Stimulated activated CD4-positive, alpha-beta T cell treated with anti-CD3 and anti-CD28 coated beads, Interleukin-15, amount 100 ng/mL, for 24 hours (primary cell): ENCODE measurements around the gene HOXA2.

Experiments
- DNase-seq: peaks from one replicate; pipeline ENCODE4 v3.0.0-alpha.2; 2020

The HOXA2 gene

DNA sequence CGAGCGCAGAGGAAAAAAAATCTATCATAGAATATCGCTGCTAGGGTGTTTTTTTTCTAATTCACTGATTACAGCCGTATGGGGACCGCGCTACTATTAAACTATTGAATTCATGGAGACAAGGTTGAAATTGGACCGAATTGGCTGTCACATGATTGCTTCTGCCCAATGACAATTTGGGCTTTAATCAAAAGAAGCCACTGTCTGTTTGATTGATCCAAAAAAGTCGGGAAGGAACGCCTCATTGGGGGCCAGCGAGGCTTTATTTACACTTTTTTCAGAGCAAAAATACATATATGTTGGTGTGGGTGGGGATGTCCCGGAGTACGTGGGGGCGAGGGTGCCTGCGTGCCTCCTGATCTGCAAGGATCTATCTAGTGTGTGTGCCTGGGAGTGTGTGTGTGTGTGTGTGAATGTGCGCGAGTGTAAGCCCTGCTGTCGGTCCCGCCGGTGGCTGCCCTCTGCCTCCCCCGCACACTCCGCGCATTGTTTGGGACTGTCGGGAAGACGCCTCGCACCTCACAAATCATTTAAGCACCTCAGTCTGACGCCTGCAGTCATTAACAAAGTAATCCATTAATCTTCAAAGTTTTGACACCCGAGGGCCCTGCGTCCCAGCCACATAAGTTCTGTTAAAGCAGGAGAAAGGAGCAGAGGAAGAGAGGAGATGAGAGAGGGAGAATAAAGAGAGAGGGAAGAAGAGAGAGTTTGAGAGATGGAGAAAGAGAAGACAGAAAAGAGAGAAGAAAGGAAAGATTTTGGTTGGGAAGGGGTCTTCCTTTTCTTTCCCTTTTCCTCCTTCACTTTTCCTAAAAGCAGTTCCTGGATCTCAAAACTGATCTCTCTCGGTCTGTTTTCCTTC is at the start of gene HOXA2:
HOXA2 (minus strand) TSS at position 103 of the 862 bp plus-strand sequence. CDS start 183 bp downstream, outside the sequence.
- no peak for DNase-seq

DNA sequence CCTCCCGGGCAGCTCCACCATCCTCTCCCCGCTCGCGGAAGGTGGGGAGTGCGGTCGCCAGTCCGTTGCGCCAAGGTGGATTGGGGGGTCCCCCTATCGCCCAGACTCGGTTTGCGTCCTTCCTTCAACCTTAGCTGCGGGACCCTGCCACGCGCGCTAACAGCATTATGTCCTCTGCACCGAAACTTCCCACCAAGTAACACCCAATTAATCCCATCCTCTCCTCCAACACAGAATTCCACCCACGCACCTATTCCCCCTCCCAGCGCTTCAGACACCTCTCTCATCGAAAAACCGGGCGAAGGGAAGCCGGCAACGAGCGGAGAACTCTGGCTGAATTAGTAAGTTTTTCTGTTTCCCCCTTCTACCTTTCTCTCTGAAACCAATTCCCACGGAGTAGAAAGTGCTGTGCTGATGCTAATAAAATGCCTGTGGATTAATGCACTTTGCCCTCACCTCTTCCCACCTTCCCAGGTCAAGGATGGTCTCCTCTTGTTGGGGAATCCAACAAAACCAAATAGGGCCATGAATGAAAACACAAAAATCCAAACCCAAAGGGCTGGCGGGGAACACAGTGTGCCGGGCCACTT is 49.0 kb upstream of the HOXA2 start:
- DNase-seq, result no peak

DNA sequence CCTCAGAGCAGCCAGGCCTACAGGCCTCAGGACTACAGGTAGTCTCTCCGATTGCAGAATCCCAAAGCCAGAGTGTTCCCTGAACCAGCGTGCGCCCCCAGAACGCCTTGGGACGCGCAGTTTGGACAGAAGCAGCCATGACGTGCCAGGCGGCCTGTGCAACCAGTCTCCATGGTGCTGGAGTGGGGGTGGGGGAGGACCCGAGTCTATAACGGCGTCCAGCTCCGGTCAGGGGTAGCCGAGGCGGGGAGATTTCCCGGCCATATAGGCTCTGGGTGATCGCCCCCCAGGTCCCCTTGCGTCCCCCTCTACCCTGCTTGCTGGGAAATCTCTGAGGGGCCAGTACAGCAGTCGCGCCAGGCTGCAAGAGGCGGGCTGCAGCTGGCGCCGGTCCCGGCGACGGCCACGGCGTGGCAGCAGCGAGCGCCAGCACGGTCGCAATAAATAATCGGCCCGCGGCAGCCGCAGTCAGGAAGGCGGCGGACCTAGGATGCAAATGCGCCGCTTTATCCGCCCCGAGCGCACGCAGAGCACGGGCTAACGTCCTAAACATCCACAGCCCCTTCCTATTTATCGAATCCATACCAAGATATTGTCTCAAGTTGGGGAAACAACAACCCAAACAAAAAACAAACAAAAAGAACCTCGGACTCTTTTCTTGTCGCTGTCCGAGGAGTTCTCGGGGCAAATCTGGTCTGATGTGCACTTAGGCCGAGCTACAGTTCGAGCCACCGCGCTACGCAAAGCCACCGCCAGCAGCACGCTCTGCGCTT is 48.3 kb upstream of the HOXA2 start:
- peak; percentile 78 for DNase-seq

DNA sequence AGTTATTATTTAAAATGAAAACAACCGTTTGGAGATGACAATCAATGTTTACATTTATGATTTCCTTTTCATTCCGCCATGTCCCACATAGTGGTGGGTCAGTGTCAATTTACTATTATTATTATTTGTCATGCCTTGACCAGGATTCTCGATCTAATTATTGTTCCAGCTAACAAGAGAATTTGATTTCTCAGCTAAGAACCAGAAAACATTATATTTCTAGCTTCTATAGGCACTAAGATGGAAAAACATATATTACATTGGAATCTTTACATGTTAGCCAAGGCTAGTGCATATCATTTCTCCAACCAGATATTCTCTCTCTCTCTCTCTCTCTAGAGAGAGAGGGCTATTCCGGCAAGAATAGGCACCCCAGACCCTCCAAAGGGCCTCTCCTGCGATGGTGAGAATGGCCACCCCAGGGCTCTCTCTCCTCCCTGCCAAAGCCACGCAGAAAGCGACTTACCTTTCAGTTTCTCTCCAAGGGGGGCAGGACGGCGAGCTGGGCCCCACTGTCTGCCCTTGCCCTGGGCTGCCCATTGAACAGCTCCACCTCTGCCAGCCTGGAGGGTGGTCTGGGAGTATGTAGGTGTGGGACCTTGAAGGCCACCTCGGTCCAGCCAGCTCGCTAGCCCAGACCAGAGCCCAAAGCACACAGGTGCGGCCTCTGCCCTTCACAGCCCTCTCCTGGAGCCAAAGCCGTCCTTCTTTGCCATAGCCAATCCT is 47.5 kb upstream of the HOXA2 start:
- no peak for DNase-seq

DNA sequence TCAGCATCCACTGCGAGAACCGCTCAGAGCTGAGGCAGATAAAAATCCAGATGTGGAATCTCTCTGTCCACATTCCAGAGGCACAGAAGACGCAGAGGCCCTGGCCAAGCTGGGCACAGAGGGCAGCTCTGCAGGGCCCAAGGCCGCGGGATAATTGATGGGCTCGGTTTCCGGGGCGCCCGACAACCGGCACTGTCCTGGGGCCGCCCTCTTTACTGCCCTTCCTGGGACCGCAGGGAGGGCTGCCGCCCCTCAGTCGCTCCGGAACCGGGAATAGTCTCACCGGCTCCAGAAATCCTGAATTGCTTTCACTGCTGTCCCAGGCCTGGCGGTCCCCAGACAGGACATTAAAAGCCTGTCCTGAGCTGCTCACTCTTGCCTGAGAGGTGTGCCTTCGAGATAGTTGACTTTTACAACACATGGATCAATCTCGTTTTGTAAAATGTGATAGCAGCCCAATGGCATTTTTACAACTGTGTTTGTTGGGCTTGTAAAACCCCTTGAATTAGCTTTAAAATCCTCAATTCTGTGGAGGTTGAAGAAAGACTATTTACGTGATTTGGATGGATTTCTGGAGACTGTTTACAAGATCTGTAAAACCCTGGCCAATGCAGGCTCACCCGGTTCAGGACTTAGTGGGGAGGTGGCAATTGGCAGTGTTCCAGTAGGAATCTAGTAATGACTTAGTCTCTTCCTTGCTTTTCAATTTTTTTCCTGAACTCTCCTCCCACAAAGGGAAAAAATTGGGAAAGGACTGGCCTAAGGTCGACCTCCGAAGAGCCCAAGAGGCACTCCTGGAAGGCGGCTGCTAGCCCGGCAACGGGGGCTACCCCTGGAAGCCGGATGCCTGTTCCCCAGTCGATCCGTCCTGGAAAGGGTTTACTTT is 46.5 kb upstream of the HOXA2 start:
- DNase-seq, result no peak

DNA sequence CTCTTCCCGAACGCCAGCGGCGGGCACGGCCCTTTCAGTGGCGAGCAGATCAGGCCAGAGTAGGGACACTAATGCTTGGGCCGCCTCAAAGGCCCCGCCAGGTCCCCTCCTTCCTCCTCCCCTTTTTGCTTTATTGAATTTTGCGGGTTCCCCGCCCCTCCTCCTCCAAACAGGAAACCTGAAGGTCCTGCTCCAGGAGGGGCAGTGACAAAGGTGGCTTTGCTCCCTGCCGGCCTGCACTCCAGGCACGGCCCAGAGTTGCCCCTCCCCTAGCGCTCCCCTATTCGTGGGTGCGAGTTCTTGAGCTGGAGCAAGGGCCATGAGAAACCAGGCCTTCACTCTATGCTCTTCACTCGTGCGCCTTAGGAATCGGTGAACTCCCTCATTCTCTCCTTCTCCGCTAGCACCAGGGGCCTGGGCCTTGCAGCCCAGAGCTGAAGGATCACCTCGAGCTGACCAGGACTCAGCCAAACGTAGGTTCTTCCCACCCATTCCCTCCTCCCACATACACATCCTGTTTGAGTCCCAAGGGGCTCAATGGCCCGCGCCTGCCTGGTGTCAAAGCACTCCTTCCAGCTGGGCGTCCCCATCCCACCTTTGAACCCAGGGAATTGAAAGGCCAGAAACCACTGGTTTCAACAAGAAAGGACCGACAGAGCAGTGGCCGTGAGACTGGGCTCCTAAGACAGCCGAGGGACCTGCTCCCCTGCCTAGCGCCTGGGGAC is 45.7 kb upstream of the HOXA2 start:
- no peak for DNase-seq

DNA sequence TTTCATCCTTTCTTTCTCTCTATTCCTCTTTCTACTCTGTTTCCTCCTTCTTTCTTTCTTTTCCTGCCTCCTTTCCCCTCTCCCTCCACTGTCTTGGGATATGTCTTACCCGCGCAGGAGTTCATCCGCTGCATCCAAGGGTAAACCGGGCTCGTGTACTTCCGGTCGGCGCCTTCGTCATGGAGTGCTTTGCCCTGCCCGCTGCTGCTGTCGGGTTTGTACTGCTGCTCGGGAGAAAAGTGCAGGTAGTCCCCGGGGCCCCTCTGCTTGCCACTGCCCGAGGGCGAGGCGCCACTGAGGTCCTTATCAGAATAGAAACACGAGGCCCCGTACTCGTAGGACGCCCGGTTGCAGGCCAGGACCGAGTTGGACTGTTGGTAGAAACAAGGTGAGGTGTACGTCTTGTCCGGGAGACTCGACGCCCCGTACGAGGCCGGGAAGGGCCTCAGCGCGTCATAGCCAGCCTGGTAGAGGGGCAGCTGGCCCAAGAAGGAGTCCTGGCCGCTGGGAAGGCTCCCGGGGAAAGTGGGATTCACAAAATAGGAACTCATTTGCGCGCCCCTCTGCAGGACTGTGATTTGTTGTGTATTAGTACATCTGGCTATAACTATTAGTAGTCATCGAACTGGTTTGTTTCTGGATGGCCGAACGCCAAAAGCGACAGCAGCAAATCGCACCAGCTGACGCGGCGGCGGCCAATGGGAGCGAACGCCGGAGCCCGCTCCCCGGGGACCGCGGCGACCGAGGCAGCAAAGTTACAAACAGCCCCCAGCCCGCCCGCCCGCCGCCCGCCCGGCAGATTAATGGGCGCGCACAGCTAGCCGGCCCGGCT is 44.9 kb upstream of the HOXA2 start, which contains the start of gene HOXA6:
HOXA6 (minus strand) TSS at position 576 of the 832 bp plus-strand sequence; CDS start at position 551, 25 bp downstream.
- no peak for DNase-seq

DNA sequence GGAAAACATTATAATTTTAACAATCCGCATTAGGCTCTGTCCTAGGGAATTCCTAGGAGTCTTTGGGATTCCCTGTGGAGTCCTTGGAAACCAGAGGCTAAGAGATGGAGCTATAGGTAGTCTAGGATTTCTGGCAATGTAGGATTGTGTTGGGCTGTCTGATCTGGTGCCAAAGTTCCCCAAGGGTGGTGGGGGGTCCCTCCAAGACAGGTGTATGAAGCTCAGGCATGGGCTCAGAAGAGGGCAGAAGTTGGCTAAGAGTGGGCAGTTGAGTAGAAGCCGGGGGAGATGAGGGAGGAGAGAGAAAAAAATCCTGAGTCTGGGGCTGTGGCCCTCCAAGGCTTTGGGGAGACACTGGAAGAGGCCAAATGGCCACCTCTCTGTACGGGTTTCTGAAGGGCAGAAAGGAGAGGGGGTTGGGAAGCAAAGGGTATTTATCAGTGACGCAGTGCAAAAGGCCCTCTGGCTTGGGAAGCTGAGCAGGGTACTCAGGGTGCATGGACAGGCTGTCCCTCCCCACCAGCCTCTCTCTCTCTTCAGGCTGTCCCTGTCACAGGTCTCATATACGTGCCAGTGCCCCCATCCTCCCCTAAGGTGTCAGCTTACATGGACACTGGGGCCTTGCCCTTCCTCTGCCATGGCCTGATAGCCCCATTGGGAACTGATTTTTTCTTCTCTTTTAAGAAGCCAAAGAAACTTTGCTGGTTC is 44.2 kb upstream of the HOXA2 start:
- DNase-seq, result no peak

DNA sequence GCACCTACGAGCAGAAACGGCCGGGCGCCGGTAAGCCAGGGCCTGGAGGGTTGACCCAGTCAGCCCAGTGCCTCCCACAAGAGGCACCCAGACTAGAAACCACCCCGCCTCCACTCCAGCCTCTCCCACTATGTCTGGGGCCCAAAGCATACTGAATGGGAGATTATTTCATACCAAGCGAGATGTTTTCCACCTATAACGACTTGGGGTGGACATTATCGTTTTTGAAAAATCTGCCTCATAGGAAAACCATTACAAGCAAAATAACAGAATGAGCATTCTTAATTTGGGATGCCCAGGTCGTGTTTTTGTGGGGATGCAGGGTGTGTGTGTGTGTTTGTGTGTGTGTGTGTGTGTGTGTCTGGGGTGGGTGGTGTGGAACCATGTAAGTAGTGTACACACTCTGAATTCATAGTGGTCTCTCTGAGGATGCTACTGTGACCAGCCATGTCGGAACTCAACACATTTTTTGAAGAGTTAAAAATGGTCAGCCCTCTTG is 43.5 kb upstream of the HOXA2 start:
- DNase-seq, result no peak

DNA sequence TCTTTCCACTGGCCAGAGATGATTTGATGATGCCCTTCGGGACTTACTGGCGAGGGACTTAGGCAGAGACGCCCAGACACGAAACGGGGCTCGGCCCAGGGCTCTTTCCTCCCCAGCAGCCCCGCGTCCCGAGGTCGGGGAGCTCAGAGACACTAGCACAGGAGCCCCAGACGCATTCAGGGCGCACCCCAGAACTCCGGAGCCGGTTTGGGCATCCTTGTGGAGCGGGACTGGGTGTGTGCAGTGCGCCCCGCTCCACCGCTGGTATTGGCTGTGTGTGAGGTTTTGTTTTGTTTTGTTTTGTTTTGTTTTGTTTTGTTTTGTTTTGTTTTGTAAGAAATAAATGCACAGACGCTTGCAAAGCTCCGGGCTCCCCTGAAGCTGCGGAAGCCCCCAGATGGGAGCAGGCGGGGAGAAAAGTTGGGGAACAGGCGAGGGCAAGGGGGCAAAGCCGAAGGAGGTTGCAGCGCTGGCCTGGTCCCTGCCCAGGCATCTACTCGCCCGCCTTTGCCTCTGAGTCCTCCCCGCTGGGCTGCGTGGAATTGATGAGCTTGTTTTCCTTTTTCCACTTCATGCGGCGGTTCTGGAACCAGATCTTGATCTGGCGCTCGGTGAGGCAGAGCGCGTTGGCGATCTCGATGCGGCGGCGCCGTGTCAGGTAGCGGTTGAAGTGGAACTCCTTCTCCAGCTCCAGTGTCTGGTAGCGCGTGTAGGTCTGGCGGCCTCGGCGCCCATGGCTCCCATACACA is 42.9 kb upstream of the HOXA2 start:
- DNase-seq, result no peak

DNA sequence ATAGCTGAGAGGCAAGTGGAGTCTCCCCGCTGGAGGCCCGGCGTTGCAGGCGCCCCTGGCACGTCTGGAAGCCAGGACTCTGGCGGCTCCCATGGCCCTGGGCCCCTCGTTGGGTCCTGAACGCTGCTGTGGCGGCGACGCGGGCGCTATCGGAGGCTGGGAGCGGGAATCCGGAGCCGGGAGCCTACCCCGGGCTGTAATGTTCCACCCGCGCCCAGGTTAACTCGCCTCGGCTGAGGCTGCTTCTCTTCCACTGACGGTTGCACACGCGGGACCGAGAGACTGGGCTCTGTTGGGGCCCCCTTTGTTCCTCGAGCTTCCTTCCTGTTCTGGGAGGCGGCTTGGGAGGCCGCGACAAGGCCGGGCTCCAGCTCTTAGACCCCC is 42.3 kb upstream of the HOXA2 start:
- no peak for DNase-seq

DNA sequence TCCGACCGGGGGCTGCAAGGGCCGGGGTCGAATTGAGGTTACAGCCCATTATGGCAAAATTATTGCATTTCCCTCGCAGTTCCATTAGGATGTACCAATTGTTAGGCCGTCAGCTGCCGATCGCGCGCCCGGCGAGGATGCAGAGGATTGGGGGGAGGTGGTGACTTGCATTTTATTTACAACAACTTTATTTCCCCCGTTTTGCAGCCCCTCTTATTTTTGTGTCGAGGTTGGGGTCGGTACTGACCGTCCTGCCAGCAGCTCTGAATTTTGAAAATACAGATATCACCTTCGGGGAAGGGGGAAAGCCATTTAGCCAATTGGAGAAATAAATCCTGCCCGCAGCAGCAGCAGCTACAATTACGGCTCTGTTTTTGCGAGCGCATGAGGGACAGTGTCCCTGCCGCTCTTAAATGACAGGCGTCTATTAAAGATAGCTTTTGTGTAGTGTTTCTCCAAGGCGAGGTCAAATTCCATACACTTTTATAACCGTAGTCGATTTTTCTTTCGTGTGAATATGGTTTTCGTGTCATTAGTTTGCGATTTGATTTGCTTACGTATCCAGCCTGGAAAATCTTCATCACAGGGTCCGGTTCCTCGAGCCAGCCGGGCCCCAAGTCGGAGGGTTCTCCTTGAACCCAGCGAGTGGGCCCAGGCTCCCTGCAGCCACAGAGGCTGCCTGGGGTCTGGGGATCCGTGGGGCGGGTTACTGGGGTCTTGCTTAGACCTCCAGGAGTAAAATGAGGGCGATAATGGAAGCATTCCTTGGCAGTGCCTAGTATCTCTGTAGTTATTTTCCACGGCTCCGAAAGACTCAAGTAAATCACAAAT is 41.7 kb upstream of the HOXA2 start:
- DNase-seq, result no peak

DNA sequence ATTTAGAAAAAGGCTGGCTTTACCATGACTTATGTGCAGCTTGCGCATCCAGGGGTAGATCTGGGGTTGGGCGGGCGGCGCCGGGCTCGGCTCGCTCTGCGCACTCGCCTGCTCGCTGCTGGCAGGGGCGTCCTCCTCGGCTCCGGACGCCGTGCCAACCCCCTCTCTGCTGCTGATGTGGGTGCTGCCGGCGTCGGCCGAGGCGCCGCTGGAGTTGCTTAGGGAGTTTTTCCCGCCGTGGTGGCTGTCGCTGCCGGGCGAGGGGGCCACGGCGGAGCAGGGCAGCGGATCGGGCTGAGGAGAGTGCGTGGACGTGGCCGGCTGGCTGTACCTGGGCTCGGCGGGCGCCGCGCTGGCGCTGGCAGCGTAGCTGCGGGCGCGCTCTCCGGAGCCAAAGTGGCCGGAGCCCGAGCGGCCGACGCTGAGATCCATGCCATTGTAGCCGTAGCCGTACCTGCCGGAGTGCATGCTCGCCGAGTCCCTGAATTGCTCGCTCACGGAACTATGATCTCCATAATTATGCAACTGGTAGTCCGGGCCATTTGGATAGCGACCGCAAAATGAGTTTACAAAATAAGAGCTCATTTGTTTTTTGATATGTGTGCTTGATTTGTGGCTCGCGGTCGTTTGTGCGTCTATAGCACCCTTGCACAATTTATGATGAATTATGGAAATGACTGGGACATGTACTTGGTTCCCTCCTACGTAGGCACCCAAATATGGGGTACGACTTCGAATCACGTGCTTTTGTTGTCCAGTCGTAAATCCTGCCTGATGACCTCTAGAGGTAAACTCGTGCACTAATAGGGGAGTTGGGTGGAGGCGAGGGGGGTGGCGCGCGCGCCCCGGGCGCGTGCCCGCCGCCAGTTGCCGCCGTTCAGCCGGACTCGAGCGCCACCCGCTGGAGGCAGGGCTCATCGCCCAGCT is 40.8 kb upstream of the HOXA2 start, which contains the start of gene HOXA5:
HOXA5 (minus strand) TSS at position 659 of the 927 bp plus-strand sequence; CDS start at position 585, 74 bp downstream.
- DNase-seq, result no peak

DNA sequence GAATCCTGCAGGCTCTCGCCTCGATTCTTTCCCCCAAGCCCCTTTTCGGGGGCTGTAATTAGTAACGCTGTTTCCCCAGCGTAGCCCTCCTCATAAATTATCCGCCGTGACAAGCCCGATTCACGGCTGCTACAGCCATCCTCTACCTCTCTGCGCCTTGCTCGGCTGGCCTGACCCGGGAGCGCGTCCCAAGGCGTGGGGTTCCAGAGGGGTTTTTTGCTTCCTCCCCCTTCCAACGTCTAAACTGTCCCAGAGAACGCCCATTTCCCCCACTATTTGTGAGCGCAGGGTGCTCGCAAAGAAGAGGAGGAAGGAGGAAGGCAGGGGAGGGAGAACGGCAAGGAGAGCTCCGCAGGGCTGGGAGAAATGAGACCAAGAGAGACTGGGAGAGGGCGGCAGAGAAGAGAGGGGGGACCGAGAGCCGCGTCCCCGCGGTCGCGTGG is 40.1 kb upstream of the HOXA2 start:
- DNase-seq, result no peak

DNA sequence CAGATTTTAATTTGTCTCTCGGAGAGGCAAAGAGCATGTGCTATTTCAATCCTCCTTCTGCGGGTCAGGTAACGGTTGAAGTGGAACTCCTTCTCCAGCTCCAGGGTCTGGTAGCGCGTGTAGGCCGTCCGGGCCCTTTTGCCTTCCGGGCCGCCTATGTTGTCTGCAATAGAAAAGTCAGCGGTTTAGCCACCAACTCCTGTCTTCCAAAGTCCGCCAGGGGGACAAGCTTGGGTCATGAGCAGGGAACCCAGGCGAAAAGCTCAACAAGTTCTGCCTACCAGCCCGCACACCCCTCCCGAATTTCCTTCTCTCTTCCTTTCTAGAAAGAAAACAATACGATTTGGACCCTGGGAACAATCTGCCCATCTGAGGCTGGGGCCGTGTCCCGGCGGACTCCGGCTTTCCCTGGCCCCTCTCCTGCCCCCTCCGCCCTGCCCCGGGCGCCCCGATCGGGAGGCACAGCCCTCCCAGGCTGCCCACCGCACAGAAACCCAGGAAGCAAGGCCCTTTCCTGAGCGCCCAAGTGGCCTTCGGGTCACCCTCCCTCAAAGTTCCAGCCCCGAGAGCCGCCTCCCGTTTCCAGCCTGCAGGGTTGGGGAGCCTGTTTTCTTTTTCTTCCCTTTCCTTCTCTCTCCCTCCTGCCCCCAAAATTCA is 39.6 kb upstream of the HOXA2 start:
- DNase-seq, result no peak
